H1 (cell line): ENCODE results near the gene ISX. TPM values are rescaled to one million over a fixed set of nuclear protein-coding genes. Genes with fewer than 3 reads are reported as not detected.

Experiments used
- CTCF ChIA-PET: fragments of 300-600 bp; sonication (Branson Sonifier 250); formaldehyde crosslinking; loops from one replicate; lab custom pipeline; 2021; ENCODE audit not compliant: partially characterized antibody; lab: Charles Lee
- POLR2A ChIA-PET: fragments of 300-600 bp; sonication (Branson Sonifier 250); formaldehyde crosslinking; loops from one replicate; lab custom pipeline; 2021; ENCODE audit warnings: inconsistent platforms; ENCODE audit not compliant: partially characterized antibody; lab: Charles Lee
- DNase-seq, 2 experiments: peaks; one replicate each; pipeline versions ENCODE4 v3.0.0 to v3.0.0-alpha.2; 2010 to 2022; ENCODE audit warnings: low spot score in 2 of 2, low read depth in 1 of 2, mixed read lengths in 1 of 2
- FAIRE-seq: peaks from 2 replicates; lab custom pipeline; 2011; peaks lifted over from hg19 to GRCh38; lab: Jason Lieb, UNC
- H2AFZ ChIP-seq: 2 replicates; pipeline ENCODE4 v1.8.1; 2012; ENCODE audit warnings: low read length, inconsistent platforms
- H2AK5ac ChIP-seq: 2 replicates; pipeline ENCODE4 v1.6.1; 2013; ENCODE audit warnings: low read depth, low read length
- H2BK120ac ChIP-seq: replicated peaks from 2 replicates; pipeline ENCODE3; 2013; ENCODE audit warnings: low read depth, low read length, inconsistent platforms
- H2BK12ac ChIP-seq: 2 replicates; pipeline ENCODE4 v1.6.1; 2013; ENCODE audit warnings: low read depth, low read length
- H2BK15ac ChIP-seq: 2 replicates; pipeline ENCODE4 v1.6.1; 2013; ENCODE audit warnings: low read length
- H2BK20ac ChIP-seq: 2 replicates; pipeline ENCODE4 v1.6.1; 2013; ENCODE audit warnings: low read length
- H2BK5ac ChIP-seq: 2 replicates; pipeline ENCODE4 v1.6.1; 2013; ENCODE audit warnings: low read depth, low read length
- H3K14ac ChIP-seq: 2 replicates; pipeline ENCODE4 v1.6.1; 2013; ENCODE audit warnings: inconsistent platforms; ENCODE audit not compliant: insufficient read length
- H3K18ac ChIP-seq: 2 replicates; pipeline ENCODE4 v1.6.1; 2013; ENCODE audit warnings: low read length; ENCODE audit errors: extremely low read depth
- H3K23ac ChIP-seq: 2 replicates; pipeline ENCODE4 v1.6.1; 2013; ENCODE audit warnings: inconsistent platforms; ENCODE audit not compliant: insufficient read length
- H3K23me2 ChIP-seq: 2 replicates; pipeline ENCODE4 v1.6.1; 2013; ENCODE audit warnings: low read depth, low read length
- H3K27ac ChIP-seq: 2 replicates; pipeline ENCODE4 v1.6.1; 2011; ENCODE audit warnings: low read depth, low read length, inconsistent platforms
- H3K27me3 ChIP-seq, 4 experiments: replicated peaks in 1 of 4; 1 replicate in 1 of 4; 2 replicates in 3 of 4; pipeline versions ENCODE4 v1.6.1 to v1.8.1; 2011 to 2013; ENCODE audit warnings: low read length in 3 of 4, mild to moderate bottlenecking in 3 of 4, inconsistent platforms in 2 of 4, mixed read lengths in 2 of 4, moderate library complexity in 1 of 4; ENCODE audit not compliant: control insufficient read depth in 3 of 4, insufficient read depth in 3 of 4; ENCODE audit errors: extremely low read depth in 1 of 4
- H3K36me3 ChIP-seq, 4 experiments: 2 replicates each; pipeline versions ENCODE4 v1.6.1 to v1.8.1; 2011 to 2013; ENCODE audit warnings: mild to moderate bottlenecking in 4 of 4, low read length in 3 of 4, moderate library complexity in 2 of 4, control low read depth in 1 of 4, inconsistent platforms in 1 of 4; ENCODE audit not compliant: insufficient read depth in 4 of 4, control insufficient read depth in 2 of 4
- H3K4ac ChIP-seq: replicated peaks from 2 replicates; pipeline ENCODE3; 2013; ENCODE audit warnings: low read length, low read depth, mixed read lengths, inconsistent platforms; ENCODE audit not compliant: insufficient read length
- H3K4me1 ChIP-seq, 4 experiments: replicated peaks in 1 of 4; 1 replicate in 1 of 4; 2 replicates in 3 of 4; pipeline versions ENCODE4 v1.6.1 to v1.8.1; 2011 to 2013; ENCODE audit warnings: low read length in 3 of 4, inconsistent platforms in 2 of 4, mixed read lengths in 1 of 4; ENCODE audit not compliant: insufficient read depth in 4 of 4, control insufficient read depth in 3 of 4
- H3K4me2 ChIP-seq, 2 experiments: 2 replicates each; pipeline versions ENCODE4 v1.6.1 to v1.8.1; 2011 to 2013; ENCODE audit warnings: low read depth in 2 of 2, low read length in 2 of 2, control low read depth in 1 of 2, inconsistent platforms in 1 of 2, mild to moderate bottlenecking in 1 of 2; ENCODE audit not compliant: insufficient read depth in 1 of 2
- H3K4me3 ChIP-seq, 4 experiments: fragments of 200-600, 300-600 bp in 1 of 4; sonication (generic), shearing (Covaris generic), sonication (Bioruptor Twin) in 1 of 4; 2 replicates each; pipeline versions ENCODE4 v1.5.1 to v1.8.1; 2011 to 2016; ENCODE audit warnings: low read length in 4 of 4, low read depth in 3 of 4, control low read depth in 2 of 4, inconsistent platforms in 2 of 4, mild to moderate bottlenecking in 2 of 4, mixed read lengths in 1 of 4, moderate library complexity in 1 of 4; ENCODE audit not compliant: insufficient read depth in 2 of 4; ENCODE audit errors: extremely low read depth in 1 of 4
- H3K56ac ChIP-seq: replicated peaks from 2 replicates; pipeline ENCODE3; 2013; ENCODE audit warnings: low read depth, mild to moderate bottlenecking, mixed read lengths, low read length, inconsistent platforms; ENCODE audit not compliant: insufficient read length
- H3K79me1 ChIP-seq: 2 replicates; pipeline ENCODE4 v1.6.1; 2013; ENCODE audit warnings: low read depth, low read length, control low read depth
- H3K79me2 ChIP-seq, 2 experiments: 2 replicates each; pipeline versions ENCODE4 v1.6.1 to v1.8.1; 2012 to 2013; ENCODE audit warnings: low read length in 2 of 2, mild to moderate bottlenecking in 2 of 2, inconsistent platforms in 1 of 2; ENCODE audit not compliant: insufficient read depth in 2 of 2, control insufficient read depth in 1 of 2
- H3K9ac ChIP-seq, 4 experiments: replicated peaks in 1 of 4; 1 replicate in 1 of 4; 2 replicates in 3 of 4; pipeline versions ENCODE4 v1.6.1 to v1.8.1; 2011 to 2013; ENCODE audit warnings: low read depth in 3 of 4, low read length in 3 of 4, control low read depth in 2 of 4, mild to moderate bottlenecking in 2 of 4, moderate library complexity in 2 of 4, inconsistent platforms in 1 of 4; ENCODE audit errors: extremely low read depth in 1 of 4
- H3K9me3 ChIP-seq, 2 experiments: 2 replicates each; pipeline versions ENCODE4 v1.6.1 to v1.8.1; 2012 to 2013; ENCODE audit warnings: mild to moderate bottlenecking in 2 of 2, moderate library complexity in 2 of 2, control low read depth in 1 of 2, inconsistent platforms in 1 of 2, low read depth in 1 of 2, low read length in 1 of 2, mixed read lengths in 1 of 2; ENCODE audit not compliant: insufficient read depth in 2 of 2
- H4K20me1 ChIP-seq, 2 experiments: replicated peaks in 1 of 2; 2 replicates each; pipeline versions ENCODE3 to v1.8.1; 2011 to 2013; ENCODE audit warnings: inconsistent platforms in 2 of 2, low read length in 2 of 2, mild to moderate bottlenecking in 1 of 2; ENCODE audit not compliant: insufficient read depth in 2 of 2, control insufficient read depth in 1 of 2
- H4K5ac ChIP-seq: 2 replicates; pipeline ENCODE4 v1.6.1; 2013; ENCODE audit warnings: low read length, low read depth, mixed read lengths, inconsistent platforms; ENCODE audit not compliant: insufficient read length
- H4K8ac ChIP-seq: 2 replicates; pipeline ENCODE4 v1.8.0; 2013; ENCODE audit warnings: mild to moderate bottlenecking, moderate library complexity, low read length, inconsistent platforms; ENCODE audit not compliant: insufficient read depth; ENCODE audit errors: extremely low read depth
- H4K91ac ChIP-seq: replicated peaks from 2 replicates; pipeline ENCODE3; 2013; ENCODE audit warnings: low read length, mixed read lengths, inconsistent platforms; ENCODE audit not compliant: insufficient read length
- ATF3 ChIP-seq: IDR thresholded peaks from 2 replicates; pipeline ENCODE4 v1.6.1; 2011; ENCODE audit warnings: low read depth, mild to moderate bottlenecking, low read length; ENCODE audit not compliant: insufficient read depth
- CTCF ChIP-seq, 3 experiments: IDR thresholded peaks; 1 replicate in 2 of 3; 2 replicates in 1 of 3; pipeline versions ENCODE4 v1.5.1 to v1.6.1; 2011; ENCODE audit warnings: low read length in 3 of 3, mild to moderate bottlenecking in 3 of 3, inconsistent platforms in 2 of 3, low read depth in 1 of 3, moderate library complexity in 1 of 3; ENCODE audit not compliant: insufficient read depth in 1 of 3; ENCODE audit errors: control extremely low read depth in 1 of 3
- JUN ChIP-seq: IDR thresholded peaks from 2 replicates; pipeline ENCODE4 v1.6.1; 2011; ENCODE audit warnings: low read depth, mild to moderate bottlenecking, improper control_type of control experiment, low read length
- RBBP5 ChIP-seq: IDR thresholded peaks from 2 replicates; pipeline ENCODE4 v1.7.1; 2012; ENCODE audit warnings: low read depth, mild to moderate bottlenecking, inconsistent platforms, low read length, moderate library complexity, borderline replicate concordance
- RXRA ChIP-seq: IDR thresholded peaks from 2 replicates; pipeline ENCODE4 v1.6.1; 2011; ENCODE audit warnings: low read depth, mild to moderate bottlenecking, low read length, moderate library complexity; ENCODE audit not compliant: insufficient read depth
- SAP30 ChIP-seq: fragments of 300-600 bp; sonication (generic); IDR thresholded peaks from 2 replicates; pipeline ENCODE4 v1.7.1; 2012; ENCODE audit warnings: low read length, moderate library complexity, mild to moderate bottlenecking, inconsistent platforms; ENCODE audit not compliant: insufficient read depth, insufficient replicate concordance
- TAF1 ChIP-seq: IDR thresholded peaks from 2 replicates; pipeline ENCODE4 v1.6.1; 2011; ENCODE audit warnings: mild to moderate bottlenecking, low read depth, low read length
- TEAD4 ChIP-seq: IDR thresholded peaks from 2 replicates; pipeline ENCODE4 v1.6.1; 2012; ENCODE audit warnings: low read depth, low read length, inconsistent platforms, mixed read lengths
- WGBS, 2 experiments: shearing (Covaris generic) in 1 of 2; methylation state at CpG; one replicate each; pipeline versions ENCODE4 v1.1.6 to v1.1.7; 2013 to 2015; ENCODE audit warnings: low lambda C conversion rate in 2 of 2, mixed read lengths in 2 of 2, inconsistent platforms in 1 of 2, low coverage in 1 of 2, missing lambda C conversion rate in 1 of 2; ENCODE audit not compliant: insufficient replicate concordance in 2 of 2, insufficient coverage in 1 of 2, insufficient read length in 1 of 2; ENCODE audit errors: extremely low coverage in 1 of 2, missing lambda C conversion rate in 1 of 2; 5-methylcytosine and 5-hydroxymethylcytosine counted together
- polyA plus RNA-seq, 7 experiments: library from polyadenylated mRNA; depleted of rRNA in 3 of 7; stranded (reverse) in 5 of 7; unstranded in 2 of 7; fragments of >200 nt in 5 of 7; fragments of 200-250 nt in 2 of 7; gene quantifications; 1 replicate in 5 of 7; 2 replicates in 1 of 7; 4 replicates in 1 of 7; pipeline versions ENCODE4 v1.2.1 to v1.2.3, GENCODE V29; 2011 to 2013; ENCODE audit warnings: missing spikeins in 2 of 7, mixed read lengths in 2 of 7
- total RNA-seq: library from RNA; stranded (reverse); fragmentation: NEBNext Ultra II Directional; extraction: Animal tissue kit (Norgen Biotek cat#: 25700); gene quantifications from 2 replicates; pipeline ENCODE4 v1.2.1, GENCODE V29; 2021

ISX gene
- total and polyA plus RNA-seq, 2 of the 8 experiments (the other 6 are each of a cell fraction or from before 2014, with no cell fraction given), result not detected

GRCh38 chr22:35111244-35111643 is 45.3 kb downstream of the ISX start:
- CTCF ChIA-PET, result interaction anchor here (0.7 to 1.5 kb wide), 3 partner anchors 10 to 133 kb away, joined by 3 to 4 read pairs (median 4); no protein-coding TSS in a partner anchor

More at GRCh38 chr22:35111244-35111643, 45.3 kb downstream of the ISX start:
- no peaks in the 10 kb centered on the region for H3K79me2 ChIP-seq
- no peak overlapping the region for H2BK12ac ChIP-seq
- no peak overlapping the region for H4K8ac ChIP-seq
- H3K27ac ChIP-seq, result no peak overlapping the region
- no peaks in the 10 kb centered on the region for H4K20me1 ChIP-seq
- TF ChIP-seq SAP30, result no peak
- no peak for TF ChIP-seq TAF1
- no peak for TF ChIP-seq RBBP5
- TF ChIP-seq ATF3, result no peak
- no peak for TF ChIP-seq TEAD4
- no peak for TF ChIP-seq JUN
- no peak for TF ChIP-seq CTCF (IDR thresholded peaks at IDR 0.05; ENCODE audit: control extremely low read depth in 1 of 3, insufficient read depth in 1 of 3, low read depth in 1 of 3, low read length in 3 of 3)
- TF ChIP-seq RXRA, result no peak
- TF ChIP-seq, all 59 proteins: peak for 0
- Histone ChIP-seq H3K79me1 (no peaks in the 10 kb centered on the region), H3K9ac (no peak overlapping the region), H2BK120ac (no peak overlapping the region), H3K36me3 (no peaks in the 10 kb centered on the region), H3K4ac (no peak overlapping the region), H3K14ac (no peak overlapping the region), H3K4me1 (no peaks in the 10 kb centered on the region), H3K56ac (no peak overlapping the region), H2AFZ (no peak overlapping the region), H3K4me3 (no peak overlapping the region), H3K23me2 (no peaks in the 10 kb centered on the region), H2BK5ac (no peak overlapping the region), H2BK15ac (no peak overlapping the region), H3K27me3 (no peaks in the 10 kb centered on the region), H3K18ac (no peak overlapping the region), H3K4me2 (no peak overlapping the region), H3K23ac (no peak overlapping the region), H2BK20ac (no peak overlapping the region), H2AK5ac (no peak overlapping the region), H4K91ac (no peak overlapping the region), H4K5ac (no peak overlapping the region), H3K9me3 (no peaks in the 10 kb centered on the region)
- no peak for FAIRE-seq
- POLR2A ChIA-PET, result no interaction called here
- 74% methylated on average over 3 of the region's 3 CpGs; no CpG with 5 or more reads in 1 of the 2 experiments for WGBS, 2 experiments
- DNase-seq, result no peak
